ENCODE results near the gene ARHGAP22. TPM values are rescaled to one million over a fixed set of nuclear protein-coding genes. Genes with fewer than 3 reads are reported as not detected.

Gene ARHGAP22
- total RNA-seq, 1 donor from 2014 or later = 3.8 TPM

GRCh38 chr10:48455055-48455391 lies 149.8 kb downstream of the ARHGAP22 start:
- no peak for TF ChIP-seq CTCF (IDR thresholded peaks at IDR 0.05; ENCODE audit: borderline replicate concordance)
- no peaks in the 10 kb centered on the region for H3K27me3 ChIP-seq (ENCODE audit: low read depth)
- H3K4me1 ChIP-seq = peaks cover 13% of the 10 kb centered on the region
- DNase-seq = no peak
- intact Hi-C loops (cut with micrococcal nuclease) = no loop called here
- H3K9me3 ChIP-seq (replicated peaks) = no peaks in the 10 kb centered on the region
- H3K4me3 ChIP-seq = no peak overlapping the region
- no peak overlapping the region for H3K27ac ChIP-seq (replicated peaks)
- H3K36me3 ChIP-seq = no peaks in the 10 kb centered on the region

- Histone ChIP-seq H3K36me3 (no peaks in the 10 kb centered on the region), H3K4me3 (no peak overlapping the region), H3K9me3 (replicated peaks) (no peaks in the 10 kb centered on the region), H3K27me3 (ENCODE audit: low read depth) (no peaks in the 10 kb centered on the region), H3K27ac (replicated peaks) (no peak overlapping the region), H3K4me1 (peaks cover 13% of the 10 kb centered on the region)
- intact Hi-C loops (cut with micrococcal nuclease) = no loop called here
- no peak for DNase-seq
- TF ChIP-seq CTCF (IDR thresholded peaks at IDR 0.05; ENCODE audit: borderline replicate concordance) = no peak
Measured at GRCh38 chr10:48454302-48455054, 150.4 kb downstream of the ARHGAP22 start.

- Histone ChIP-seq H3K4me1 (peaks cover 13% of the 10 kb centered on the region), H3K36me3 (no peaks in the 10 kb centered on the region), H3K4me3 (no peak overlapping the region), H3K9me3 (replicated peaks) (no peaks in the 10 kb centered on the region), H3K27ac (replicated peaks) (no peak overlapping the region), H3K27me3 (ENCODE audit: low read depth) (no peaks in the 10 kb centered on the region)
- DNase-seq = no peak
- no peak for TF ChIP-seq CTCF (IDR thresholded peaks at IDR 0.05; ENCODE audit: borderline replicate concordance)
- intact Hi-C loops (cut with micrococcal nuclease) = no loop called here
Measured at GRCh38 chr10:48453451-48454301, 151.2 kb downstream of the ARHGAP22 start.

- Histone ChIP-seq H3K36me3 (no peaks in the 10 kb centered on the region), H3K4me3 (no peak overlapping the region), H3K9me3 (replicated peaks) (no peaks in the 10 kb centered on the region), H3K27me3 (ENCODE audit: low read depth) (no peaks in the 10 kb centered on the region), H3K27ac (replicated peaks) (no peak overlapping the region), H3K4me1 (peaks cover 13% of the 10 kb centered on the region)
- DNase-seq = no peak
- TF ChIP-seq CTCF (IDR thresholded peaks at IDR 0.05; ENCODE audit: borderline replicate concordance) = no peak
- intact Hi-C loops (cut with micrococcal nuclease) = no loop called here
Measured at GRCh38 chr10:48452879-48453412, 151.9 kb downstream of the ARHGAP22 start.

- no peak for TF ChIP-seq CTCF (IDR thresholded peaks at IDR 0.05; ENCODE audit: borderline replicate concordance)
- Histone ChIP-seq H3K9me3 (replicated peaks) (no peaks in the 10 kb centered on the region), H3K27me3 (ENCODE audit: low read depth) (no peaks in the 10 kb centered on the region), H3K27ac (replicated peaks) (no peak overlapping the region), H3K4me3 (no peak overlapping the region), H3K4me1 (peaks cover 11% of the 10 kb centered on the region), H3K36me3 (no peaks in the 10 kb centered on the region)
- no peak for DNase-seq
- intact Hi-C loops (cut with micrococcal nuclease) = no loop called here
Measured at GRCh38 chr10:48451969-48452878, 152.6 kb downstream of the ARHGAP22 start.
